Spleen (tissue), 7 donors: ENCODE data around the gene GLDN.

ENCODE experiments used
- CTCF ChIP-seq, 11 experiments: fragments of 200-600 bp in 7 of 11; fragments of 450-650 bp in 4 of 11; sonication (generic) in 4 of 11; IDR thresholded peaks in 8 of 11; conservative IDR thresholded peaks in 3 of 11; 1 replicate in 7 of 11; 2 replicates in 4 of 11; pipeline versions ENCODE4 v1.4.0 to v1.8.0; 2016 to 2021; ENCODE audit warnings: antibody characterized with exemption in 11 of 11, inconsistent platforms in 4 of 11, mild to moderate bottlenecking in 1 of 11
- POLR2A ChIP-seq, 3 donors: fragments of 450-650 bp; IDR thresholded peaks; one replicate each; pipeline ENCODE4 v1.5.1; 2017; ENCODE audit warnings: antibody characterized with exemption in 3 of 3, mild to moderate bottlenecking in 1 of 3
- donor health status: DM: no; HTN: no; CAD: no; lungs with moderate emphysema.
- donor health status: DM: no; HTN: no; CAD: no.
- donor health status: DM: no; HTN: no; CAD: no.

GRCh38 chr15:51318382-51319150, 22.9 kb upstream of the GLDN start:
- TF ChIP-seq POLR2A (IDR thresholded peaks at IDR 0.05), result no peak
- no peak for TF ChIP-seq CTCF (IDR thresholded peaks at IDR 0.05 in 8 of 11, conservative IDR thresholded peaks at IDR 0.05 in 3 of 11)
